Subcutaneous preadipocyte (primary cell): ENCODE data around the gene LHX3. TPM values are rescaled to one million over a fixed set of nuclear protein-coding genes. Genes with fewer than 3 reads are reported as not detected.

Experiments
- total RNA-seq: library from RNA; depleted of rRNA; stranded (reverse); fragments of >200 nt; gene quantifications from 2 replicates; pipeline ENCODE4 v1.2.3, GENCODE V29; 2012

The LHX3 gene
- total RNA-seq: not detected in 2 replicates

GRCh38 chr9:136204838-136205706 lies at the start of gene LHX3:
LHX3 (minus strand) TSS chr9:136205128; CDS start chr9:136205012, 116 bp downstream.

GRCh38 chr9:136245219-136246150 lies 40.6 kb upstream of the LHX3 start, which contains the start of gene QSOX2:
QSOX2 (minus strand) TSS chr9:136245812; CDS start chr9:136245803, 9 bp downstream.

Other genes with a start within 250 kb of the LHX3 start
- 23.1 and 29.1 TPM in 2 replicates for gene UBAC1, start 243.8 kb downstream of the LHX3 start, total RNA-seq
- 15.8 and 25.6 TPM in 2 replicates for gene NACC2, start 109.8 kb downstream of the LHX3 start, total RNA-seq
- gene TMEM250, start 86.3 kb downstream of the LHX3 start, total RNA-seq: 38.2 and 50.4 TPM in 2 replicates
- 11.4 and 17.0 TPM in 2 replicates for gene QSOX2, start 40.7 kb upstream of the LHX3 start, total RNA-seq
- under 0.01 TPM in 1 of 2 replicates, not detected in the other for gene CCDC187, start 99.0 kb upstream of the LHX3 start, total RNA-seq
- gene GPSM1, start 122.4 kb upstream of the LHX3 start, total RNA-seq: 34.2 and 50.8 TPM in 2 replicates
- gene DNLZ, start 158.6 kb upstream of the LHX3 start, total RNA-seq: 5.5 and 8.1 TPM in 2 replicates
- 0.78 and 1.1 TPM in 2 replicates for gene CARD9, start 168.5 kb upstream of the LHX3 start, total RNA-seq
- gene SNAPC4, start 195.0 kb upstream of the LHX3 start, total RNA-seq: 17.2 and 19.8 TPM in 2 replicates
- gene ENTR1, start 205.5 kb upstream of the LHX3 start, total RNA-seq: 36.4 and 48.9 TPM in 2 replicates
- 54.4 and 58.6 TPM in 2 replicates for gene PMPCA, start 205.5 kb upstream of the LHX3 start, total RNA-seq
- gene INPP5E, start 234.7 kb upstream of the LHX3 start, total RNA-seq: 7.7 and 13.5 TPM in 2 replicates